ENCODE data around the gene PYGB.
A peak's percentile ranks its signal among the peaks of the same experiment; 100 is the strongest.

Gene PYGB

GRCh38 chr20:25216199-25216945 lies 31.5 kb upstream of the PYGB start:
- DNase-seq = no peak

DNA sequence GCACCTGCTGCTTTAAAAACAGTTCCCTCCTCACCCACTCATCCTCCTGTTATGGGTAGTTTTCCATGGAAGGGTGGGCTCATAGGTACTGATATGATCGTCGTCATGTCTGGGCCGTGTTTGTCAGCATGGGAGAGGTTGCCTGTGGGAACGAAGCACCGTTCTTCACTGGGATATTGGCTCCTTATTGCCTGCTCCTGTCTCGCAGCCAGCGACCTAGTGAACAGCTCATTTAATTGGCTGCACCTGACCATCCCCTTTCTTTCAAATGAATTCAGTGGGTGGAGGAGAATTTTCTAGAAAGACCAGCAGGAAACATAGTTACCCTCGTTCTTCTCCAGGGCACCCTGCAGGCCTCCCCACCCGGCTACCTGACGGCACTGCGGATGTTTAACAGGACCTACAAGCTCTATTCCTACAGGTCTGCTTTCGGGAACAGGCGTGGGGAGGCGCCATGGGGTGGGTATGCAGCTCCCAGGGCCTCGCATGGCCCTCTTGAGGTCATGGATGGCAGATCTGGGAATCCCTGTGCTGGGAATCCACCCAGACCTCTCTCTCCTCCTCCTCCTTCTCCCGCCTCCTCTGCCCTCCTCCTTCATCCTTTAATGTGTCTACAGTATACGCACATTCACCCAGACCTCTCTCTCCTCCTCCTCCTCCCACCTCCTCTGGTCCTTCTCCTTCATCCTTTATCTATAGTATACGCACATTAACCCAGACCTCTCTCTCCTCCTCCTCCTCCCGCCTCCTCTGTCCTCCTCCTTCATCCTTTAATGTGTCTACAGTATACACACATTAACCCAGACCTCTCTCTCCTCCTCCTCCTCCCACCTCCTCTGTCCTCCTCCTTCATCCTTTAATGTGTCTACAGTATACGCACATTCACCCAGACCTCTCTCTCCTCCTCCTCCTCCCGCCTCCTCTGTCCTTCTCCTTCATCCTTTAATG lies 30.4 kb upstream of the PYGB start:
- no peak for DNase-seq

DNA sequence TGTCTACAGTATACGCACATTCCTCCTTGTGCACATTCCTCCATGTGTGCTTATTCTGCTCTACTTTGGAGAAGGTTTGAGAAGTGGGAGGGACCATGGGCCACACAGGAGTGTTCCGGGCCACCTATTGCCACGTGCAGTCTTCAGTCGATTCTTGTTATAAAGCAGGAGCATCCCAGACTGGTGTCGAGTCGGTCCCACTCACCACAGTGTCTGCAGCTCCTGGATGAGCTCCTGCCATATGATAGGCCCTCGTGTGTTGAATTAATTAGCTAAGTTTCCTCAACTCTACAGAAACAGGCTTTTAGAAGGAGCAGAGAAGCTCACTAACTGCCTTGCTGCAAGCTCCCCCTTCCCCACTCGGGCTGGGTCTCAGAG lies 29.8 kb upstream of the PYGB start:
- DNase-seq = no peak

DNA sequence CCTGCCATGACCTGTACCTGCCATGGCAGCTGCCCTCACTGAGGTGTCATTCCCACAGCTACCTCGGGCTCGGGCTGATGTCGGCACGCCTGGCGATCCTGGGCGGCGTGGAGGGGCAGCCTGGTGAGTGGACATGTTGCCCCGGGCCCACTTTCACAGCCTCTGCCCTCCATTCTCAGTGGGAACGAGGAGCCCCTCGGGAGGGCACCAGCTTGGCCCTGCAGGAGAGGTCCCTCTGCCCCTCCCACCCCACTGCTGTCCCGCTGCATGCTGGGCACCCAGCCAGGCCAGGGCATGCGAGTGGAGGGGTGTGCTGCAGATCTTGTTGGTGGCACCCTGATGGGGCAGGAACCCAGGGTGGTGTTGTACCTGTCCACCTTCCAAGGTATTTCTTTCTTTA lies 29.4 kb upstream of the PYGB start:
- DNase-seq = no peak

- no peak for DNase-seq
These were observed 28.5 kb upstream of the PYGB start for GRCh38 chr20:25219365-25219764.

DNA sequence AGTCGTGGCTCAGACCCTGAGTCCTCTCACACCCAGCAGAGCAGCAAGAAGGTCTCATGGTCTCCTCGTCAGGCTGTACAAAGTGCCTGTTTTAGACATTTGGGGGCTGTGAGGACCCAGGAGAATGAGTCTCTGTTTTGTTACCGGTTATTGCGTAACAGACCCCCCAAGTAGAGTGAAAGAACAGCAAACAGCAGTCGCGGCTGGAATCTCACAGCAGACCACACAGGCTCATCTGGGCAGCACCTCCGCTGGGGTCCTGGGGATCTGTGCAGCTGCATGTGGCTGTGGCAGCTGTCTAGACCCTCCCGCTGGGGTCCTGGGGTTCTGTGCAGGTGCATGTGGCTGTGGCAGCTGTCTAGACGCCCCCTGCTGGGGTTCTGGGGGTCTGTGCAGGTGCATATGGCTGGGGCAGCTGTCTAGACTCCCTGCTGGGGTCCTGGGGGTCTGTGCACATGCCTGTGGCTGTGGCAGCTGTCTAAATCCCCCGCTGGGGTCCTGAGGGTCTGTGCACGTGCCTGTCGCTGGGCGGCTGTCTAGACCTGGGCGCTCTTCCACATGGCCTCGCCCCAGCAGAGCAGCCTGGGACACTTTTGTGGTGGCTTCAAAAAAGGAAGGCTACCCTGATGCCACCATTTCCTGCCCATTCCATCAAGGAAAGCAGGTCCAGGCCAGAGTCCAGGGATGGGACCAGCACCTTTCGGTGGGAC lies 27.7 kb upstream of the PYGB start:
- DNase-seq = no peak

- DNase-seq = no peak
These were observed 26.9 kb upstream of the PYGB start for GRCh38 chr20:25220810-25221591.

- DNase-seq = no peak
These were observed 26.1 kb upstream of the PYGB start for GRCh38 chr20:25221592-25222460.

GRCh38 chr20:25222461-25223178 lies 25.3 kb upstream of the PYGB start:
- DNase-seq = no peak

GRCh38 chr20:25223179-25223661 lies 24.7 kb upstream of the PYGB start:
- DNase-seq = peak; percentile 86

DNA sequence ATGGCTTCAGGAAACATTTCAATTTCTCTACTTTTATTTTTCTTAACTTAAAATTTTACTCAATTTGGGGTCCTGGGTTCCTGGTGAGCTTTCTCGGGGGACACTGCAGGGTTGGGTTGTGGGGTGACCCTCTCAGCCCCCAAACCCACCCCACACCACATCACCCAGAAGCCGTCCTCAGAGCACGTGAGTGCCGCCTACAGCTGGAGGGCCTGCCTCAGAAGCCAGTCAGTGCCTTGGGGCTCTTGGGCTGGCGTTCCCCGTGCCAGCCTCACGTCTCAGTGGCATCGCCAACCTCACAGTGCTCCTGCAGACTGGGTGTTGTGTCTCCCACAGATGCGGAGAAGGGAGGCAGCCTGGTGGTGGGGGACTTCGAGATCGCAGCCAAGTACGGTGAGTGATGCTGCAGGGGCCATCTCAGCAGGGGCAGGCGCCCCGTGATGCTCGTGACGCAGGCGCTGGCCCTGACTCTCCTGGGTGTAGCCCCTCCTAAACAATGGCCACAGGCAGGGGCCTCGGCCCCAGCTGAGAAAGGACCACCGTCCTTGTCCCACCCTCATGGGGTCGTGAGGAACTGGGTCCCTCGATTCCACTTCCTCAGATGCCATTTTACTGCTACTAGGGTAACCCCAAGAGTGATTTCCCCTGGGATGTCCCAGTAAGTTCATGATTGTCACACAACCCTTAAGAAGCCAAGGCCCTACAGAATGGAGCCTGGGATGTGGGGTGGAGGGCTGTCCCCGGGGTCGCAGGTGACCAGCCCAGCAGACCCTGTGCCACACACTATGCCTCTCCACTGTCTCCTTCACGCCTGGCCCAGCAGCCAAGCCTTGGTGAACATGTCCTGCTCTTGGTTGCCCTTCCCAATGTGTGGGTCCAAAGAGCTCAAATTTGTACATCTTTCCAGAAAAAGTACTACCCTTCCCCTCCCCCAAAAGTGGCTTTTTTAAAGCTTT lies 23.8 kb upstream of the PYGB start:
- no peak for DNase-seq

DNA sequence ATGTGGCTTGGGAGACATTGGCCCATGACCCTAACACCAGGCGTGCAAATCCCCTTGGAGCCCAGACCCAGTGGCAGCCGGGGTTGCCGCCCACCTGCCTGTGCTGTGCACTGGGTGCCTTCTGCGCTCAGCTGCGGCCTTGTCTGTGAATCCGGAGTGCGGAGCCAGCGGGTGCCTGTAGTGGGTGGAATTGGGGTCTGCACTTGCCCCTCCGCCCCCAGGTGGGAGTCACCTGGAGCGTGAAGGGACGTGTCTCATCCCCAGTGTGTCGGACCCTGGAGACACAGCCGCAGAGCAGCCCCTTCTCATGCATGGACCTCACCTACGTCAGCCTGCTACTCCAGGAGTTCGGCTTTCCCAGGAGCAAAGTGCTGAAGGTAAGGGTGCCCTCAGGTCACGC lies 22.9 kb upstream of the PYGB start:
- no peak for DNase-seq

DNA sequence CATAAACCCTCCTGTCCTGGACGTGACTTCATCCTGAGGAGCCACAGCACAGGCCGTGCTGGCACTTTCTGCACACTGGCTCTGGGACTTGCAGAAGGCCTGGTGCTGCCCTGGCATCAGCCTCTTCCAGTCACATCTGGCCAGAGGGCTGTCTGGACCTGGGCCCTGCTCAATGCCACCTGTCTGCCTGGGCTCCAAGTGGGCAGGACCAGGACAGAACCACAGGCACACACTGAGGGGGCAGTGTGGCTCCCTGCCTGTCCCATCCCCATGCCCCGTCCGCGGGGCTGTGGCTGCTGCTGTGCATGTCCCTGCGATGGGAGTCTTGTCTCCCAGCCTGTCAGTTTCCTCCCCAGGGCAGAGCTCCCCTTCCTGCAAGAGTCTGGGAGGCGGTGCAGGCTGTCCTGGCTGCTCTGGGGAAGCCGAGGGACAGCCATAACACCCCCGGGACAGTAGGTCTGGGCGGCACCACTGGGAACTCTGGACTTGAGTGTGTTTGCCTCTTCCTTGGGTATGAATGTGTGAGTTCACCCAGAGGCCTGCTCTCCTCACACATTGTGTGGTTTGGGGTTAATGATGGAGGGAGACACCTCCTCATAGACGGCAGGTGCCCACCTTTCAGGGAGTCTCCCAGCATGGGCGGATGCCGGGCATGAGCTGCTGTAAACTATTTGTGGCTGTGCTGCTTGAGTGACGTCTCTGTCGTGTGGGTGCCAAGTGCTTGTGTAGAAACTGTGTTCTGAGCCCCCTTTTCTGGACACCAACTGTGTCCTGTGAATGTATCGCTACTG lies 22.0 kb upstream of the PYGB start:
- no peak for DNase-seq

DNA sequence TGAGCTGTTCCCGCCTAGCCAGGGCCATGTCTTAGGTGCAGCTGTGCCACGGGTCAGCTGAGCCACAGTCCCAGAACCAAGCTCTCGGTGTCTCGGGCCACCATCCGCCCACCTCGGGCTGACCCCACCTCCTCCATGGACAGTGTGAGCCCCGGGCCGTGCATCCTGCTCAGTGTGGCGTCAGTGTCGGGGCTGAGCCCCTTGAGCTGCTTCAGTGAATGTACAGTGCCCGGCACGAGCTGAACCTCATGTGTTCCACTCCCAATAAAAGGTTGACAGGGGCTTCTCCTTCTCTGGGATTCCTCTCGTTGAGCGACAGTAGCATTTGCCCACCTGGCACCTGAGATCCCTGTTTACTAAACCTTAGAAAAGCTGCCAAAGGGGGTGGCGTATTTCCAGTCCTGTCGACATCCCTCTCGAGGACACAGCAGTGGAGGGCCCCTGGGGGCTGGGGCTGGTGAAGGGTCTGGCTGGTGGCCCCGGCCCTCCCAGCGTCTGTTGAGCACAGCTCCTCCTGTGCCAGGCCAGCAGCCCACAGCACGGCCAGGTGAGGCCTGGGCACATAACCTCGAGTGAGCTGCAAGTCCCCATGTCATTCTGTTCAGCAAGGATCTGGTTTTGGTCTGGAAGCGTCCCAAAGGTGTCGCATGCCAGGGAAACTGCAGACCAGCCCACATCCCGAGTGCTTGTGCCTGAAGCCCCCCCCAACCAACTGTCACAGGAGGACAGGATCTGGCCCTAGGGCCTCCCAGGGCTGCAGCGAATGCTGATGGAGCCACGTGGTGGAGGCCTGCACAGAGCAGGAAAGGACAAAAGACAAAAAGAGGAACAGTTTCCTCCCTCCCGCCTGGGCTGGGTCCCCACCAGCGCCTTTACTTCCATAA lies 21.2 kb upstream of the PYGB start:
- DNase-seq = no peak

DNA sequence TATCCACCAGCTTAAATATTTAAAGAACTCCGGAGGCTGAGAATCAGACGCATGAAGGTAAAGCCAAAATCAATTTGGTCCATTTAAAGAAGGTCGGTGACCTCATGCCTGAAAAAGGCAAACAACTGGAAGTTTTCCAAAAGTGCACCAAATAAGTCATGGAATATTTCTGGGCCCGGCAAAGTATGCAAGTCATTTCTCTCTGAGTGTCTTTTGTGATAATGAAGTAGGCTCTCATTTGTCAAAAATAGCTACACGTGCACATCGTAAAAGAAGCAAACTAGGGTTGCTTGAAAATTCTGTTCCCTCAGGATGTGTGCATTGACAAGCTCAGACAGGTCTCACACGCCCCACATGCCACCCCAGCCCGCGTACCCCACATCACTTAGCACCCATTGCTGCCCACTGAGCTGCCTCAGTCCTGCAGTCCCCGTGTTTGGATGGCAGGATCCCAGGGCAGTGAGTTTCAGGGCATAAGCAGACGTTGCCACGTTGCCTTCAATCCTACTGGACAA lies 20.5 kb upstream of the PYGB start:
- DNase-seq = peak; percentile 16

DNA sequence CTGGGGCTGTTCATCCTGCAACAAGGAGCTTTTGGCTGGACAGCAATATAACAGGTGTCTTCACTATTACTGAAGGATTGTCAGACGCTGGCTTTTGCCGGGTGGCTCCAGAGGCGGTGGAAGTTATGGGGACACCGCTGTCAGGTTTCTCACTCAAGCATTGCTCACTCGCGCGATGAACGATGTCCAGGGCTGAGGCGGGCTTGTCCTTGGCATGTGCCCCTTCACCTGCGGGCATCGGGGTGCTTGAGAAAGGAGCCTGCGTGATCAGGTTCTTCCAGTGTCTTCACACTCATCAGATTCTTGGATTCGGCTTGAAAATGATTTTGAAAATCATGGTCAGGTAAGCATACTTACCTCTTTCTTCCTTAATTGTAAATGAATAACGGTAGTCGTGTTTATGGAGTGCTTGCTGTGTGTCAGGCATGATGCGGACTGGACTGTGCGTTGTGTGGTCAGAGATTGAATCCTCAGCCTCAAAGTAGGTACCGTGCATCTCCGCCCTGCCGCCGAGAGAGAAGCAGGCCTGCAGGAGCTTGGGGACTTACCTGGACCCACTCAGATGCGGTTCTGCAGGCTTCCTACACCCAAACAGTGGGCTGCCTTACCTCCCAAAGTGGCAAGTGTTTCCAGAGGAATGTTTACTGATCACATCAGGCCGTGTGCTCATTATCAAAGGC lies 18.3 kb upstream of the PYGB start:
- no peak for DNase-seq
